GM10248 (cell line): ENCODE data around the gene TEF.

ENCODE experiments used
- CTCF ChIA-PET: fragments of 300-600 bp; sonication (Branson Sonifier 250); formaldehyde crosslinking; extraction: SDS; loops from one replicate; lab custom pipeline; 2021; ENCODE audit warnings: antibody characterized with exemption; lab: Yijun Ruan, JAX
- POLR2A ChIA-PET: fragments of 350-650 bp; sonication (Branson Sonifier 250); formaldehyde crosslinking; extraction: SDS; loops from one replicate; lab custom pipeline; 2020; ENCODE audit warnings: antibody characterized with exemption; lab: Yijun Ruan, JAX
- DNase-seq: peaks from one replicate; pipeline ENCODE4 v3.0.0; 2012; ENCODE audit errors: extremely low spot score
- TF ChIP-seq, protein P1 (sequence below): IDR thresholded peaks from 2 replicates; pipeline ENCODE4 v1.5.1; 2012; ENCODE audit warnings: mild to moderate bottlenecking, low read depth; ENCODE audit errors: extremely low read depth, missing control alignments, control extremely low read depth

TEF gene

DNA sequence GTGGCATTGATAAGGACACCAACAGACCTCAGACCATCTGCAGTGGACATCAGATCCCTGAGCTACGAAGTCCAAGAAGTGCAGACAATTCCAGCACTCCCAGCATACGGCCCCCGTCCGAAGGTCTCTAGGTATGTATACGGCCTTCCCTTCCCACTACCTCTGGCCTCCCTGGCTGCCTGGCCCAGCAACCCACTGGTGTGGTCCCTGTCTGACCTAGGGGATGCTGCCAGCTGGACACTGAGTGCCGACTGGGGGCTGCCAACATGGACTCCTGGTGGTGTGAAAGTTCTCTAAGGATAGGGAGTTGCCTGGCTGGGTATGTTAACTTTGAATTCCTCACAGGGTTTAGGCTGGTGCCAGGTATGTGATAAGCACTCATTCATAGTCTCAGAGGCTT is 17.5 kb upstream of the TEF start:
- ChIA-PET CTCF (interaction anchor here (0.8 to 1.1 kb wide), 3 partner anchors 12 to 154 kb away, joined by 3 read pairs; partner anchors contain the start of gene TEF), POLR2A (no interaction called here)
- TF ChIP-seq, protein P1, sequence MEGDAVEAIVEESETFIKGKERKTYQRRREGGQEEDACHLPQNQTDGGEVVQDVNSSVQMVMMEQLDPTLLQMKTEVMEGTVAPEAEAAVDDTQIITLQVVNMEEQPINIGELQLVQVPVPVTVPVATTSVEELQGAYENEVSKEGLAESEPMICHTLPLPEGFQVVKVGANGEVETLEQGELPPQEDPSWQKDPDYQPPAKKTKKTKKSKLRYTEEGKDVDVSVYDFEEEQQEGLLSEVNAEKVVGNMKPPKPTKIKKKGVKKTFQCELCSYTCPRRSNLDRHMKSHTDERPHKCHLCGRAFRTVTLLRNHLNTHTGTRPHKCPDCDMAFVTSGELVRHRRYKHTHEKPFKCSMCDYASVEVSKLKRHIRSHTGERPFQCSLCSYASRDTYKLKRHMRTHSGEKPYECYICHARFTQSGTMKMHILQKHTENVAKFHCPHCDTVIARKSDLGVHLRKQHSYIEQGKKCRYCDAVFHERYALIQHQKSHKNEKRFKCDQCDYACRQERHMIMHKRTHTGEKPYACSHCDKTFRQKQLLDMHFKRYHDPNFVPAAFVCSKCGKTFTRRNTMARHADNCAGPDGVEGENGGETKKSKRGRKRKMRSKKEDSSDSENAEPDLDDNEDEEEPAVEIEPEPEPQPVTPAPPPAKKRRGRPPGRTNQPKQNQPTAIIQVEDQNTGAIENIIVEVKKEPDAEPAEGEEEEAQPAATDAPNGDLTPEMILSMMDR = no peak
- DNase-seq = no peak

DNA sequence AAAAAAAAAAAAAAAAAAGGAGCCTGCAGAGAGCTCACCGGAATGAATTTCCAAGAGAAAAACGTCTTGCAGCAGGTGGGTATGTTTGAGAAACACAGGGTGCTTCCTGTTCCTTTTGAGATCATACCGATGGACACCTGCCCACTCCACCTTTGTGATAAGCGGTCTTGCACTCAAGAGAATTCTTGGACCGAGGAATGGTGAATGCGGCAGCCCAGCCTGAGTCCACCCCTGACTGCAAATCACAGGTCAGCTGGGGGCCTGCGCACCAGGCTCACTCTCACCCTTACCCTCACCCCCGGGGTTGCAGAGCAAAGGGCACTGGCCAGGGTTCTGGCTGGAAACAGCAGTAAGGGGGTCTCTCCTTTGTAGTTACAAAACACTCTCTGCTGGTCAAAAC is 16.8 kb upstream of the TEF start:
- ChIA-PET CTCF (interaction anchor here (1.4 kb wide), 1 partner anchor 11 kb away, joined by 3 read pairs; no protein-coding TSS in a partner anchor), POLR2A (interaction anchor here (0.6 kb wide), 1 partner anchor 1845 kb away, joined by 4 read pairs; the partner anchor contains the start of gene ATF4)
- TF ChIP-seq, protein P1 = no peak
- no peak for DNase-seq

DNA sequence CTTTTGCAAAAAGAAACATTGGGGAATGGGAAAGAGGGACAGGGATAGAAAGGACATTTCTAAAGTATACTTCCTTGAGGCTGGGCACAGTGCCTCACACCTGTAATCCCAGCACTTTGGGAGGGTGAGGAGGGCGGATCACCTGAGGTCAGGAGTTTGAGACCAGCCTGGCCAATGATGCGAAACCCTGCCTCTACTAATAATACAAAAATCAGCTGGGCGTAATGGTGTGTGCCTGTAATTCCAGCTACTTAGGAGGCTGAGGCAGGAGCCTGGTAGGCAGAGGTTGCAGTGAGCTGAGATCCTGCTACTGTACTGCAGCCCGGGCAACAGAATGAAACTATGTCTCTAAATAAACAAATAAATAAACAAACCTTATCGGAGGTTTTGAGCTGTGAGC is 16.3 kb upstream of the TEF start:
- POLR2A ChIA-PET = interaction anchor here (0.6 to 2.2 kb wide), 2 partner anchors 16 to 1845 kb away, joined by 4 to 8 read pairs; partner anchors contain the start of genes ATF4 and TEF
- DNase-seq = no peak
- CTCF ChIA-PET = interaction anchor here (1.4 kb wide), 1 partner anchor 10 kb away, joined by 3 read pairs; no protein-coding TSS in a partner anchor
- TF ChIP-seq, protein P1 = no peak

DNA sequence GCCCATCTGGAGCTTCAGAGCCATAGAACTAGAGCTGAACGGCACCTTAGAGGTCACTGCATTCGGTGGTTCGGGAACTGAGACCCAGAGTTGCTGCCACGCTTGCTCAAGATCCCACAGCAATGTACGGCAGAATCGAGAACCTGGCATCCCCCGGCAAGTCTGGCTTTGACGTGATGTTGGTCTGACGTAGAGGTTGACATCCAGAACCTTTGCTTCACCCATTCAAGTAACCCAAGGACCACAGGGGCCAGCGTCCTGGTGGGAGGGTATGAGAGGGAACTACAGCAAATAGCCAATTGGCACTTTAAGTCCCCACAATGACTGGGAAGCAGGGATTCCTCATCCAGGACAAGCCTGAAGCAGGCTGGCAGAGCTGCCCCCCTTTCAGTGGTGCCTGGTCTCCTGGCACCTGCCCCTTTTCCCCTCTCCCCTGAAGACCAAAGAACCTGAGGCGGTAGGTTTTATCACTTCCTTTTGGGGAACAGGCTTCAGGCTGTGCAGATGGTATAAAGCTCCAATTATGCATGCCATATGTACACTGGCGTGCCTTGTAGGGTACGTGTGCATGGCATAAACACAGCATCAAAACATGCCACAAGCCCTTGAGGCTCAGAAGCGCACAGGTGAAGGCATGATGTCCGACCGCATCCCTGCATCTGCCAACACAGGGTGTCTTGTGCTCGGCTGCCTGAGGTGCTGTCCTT is 15.3 kb upstream of the TEF start:
- ChIA-PET CTCF (interaction anchor here (1.5 kb wide), 1 partner anchor 9 kb away, joined by 3 read pairs; no protein-coding TSS in a partner anchor), POLR2A (interaction anchor here (2.2 kb wide), 1 partner anchor 15 kb away, joined by 8 read pairs; the partner anchor contains the start of gene TEF)
- TF ChIP-seq, protein P1 = no peak
- DNase-seq = no peak

DNA sequence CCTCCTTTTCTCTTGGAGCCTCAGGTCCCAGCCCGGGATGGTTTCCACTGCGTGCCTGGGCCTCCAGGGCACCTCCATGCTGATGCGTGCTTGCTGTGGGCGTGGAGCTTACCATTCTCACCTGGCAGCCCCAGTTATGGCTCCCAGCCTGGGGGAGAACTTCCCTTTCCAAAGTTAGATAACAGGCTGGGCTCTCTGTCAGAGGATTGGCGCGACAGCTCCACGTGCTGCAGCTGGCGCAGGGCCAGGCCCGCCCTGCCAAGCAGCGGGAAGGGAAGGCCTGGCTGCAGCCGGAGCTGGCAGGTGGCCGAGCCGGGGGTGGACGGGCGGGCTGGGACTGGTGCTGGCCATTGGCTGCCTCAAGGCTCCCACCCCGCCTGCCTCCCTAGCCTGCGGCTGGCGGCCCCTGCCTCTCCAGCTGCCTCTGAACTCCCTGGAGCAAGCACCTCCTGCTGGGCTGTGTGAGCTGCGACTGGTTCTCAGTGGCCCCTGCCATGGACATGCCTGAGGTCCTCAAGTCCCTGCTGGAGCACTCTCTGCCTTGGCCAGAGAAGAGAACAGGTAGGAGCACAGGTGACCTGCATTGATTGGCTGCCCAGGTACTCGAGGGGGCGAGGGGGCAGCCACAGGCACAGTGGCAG is 14.6 kb upstream of the TEF start:
- CTCF ChIA-PET = interaction anchor here (1.3 to 1.5 kb wide), 2 partner anchors 10 to 160 kb away, joined by 3 read pairs; no protein-coding TSS in a partner anchor

More for the DNA sequence above, 14.6 kb upstream of the TEF start:
- POLR2A ChIA-PET = interaction anchor here (2.2 kb wide), 1 partner anchor 14 kb away, joined by 8 read pairs; the partner anchor contains the start of gene TEF
- no peak for DNase-seq
- TF ChIP-seq, protein P1 = no peak
